GM23338 (cell line): Measurements from ENCODE around the gene ZMYND19. TPM values are rescaled to one million over a fixed set of nuclear protein-coding genes. Genes with fewer than 3 reads are reported as not detected.
"Not testable (repeated sequence)": the region's sequence is repeated elsewhere in the genome, so short reads cannot be mapped to it uniquely, and the experiment has no call there.

ENCODE experiments used
- ATAC-seq: fragments of 200-7000 bp; cut with Tn5 transposase; 3 replicates; pipeline ENCODE4 v1.9.1; 2020
- DNase-seq: peaks from one replicate; pipeline ENCODE4 v3.0.0-alpha.2; 2015; ENCODE audit warnings: low spot score
- H2AFZ ChIP-seq: fragments of 200-600 bp; sonication (generic); 2 replicates; pipeline ENCODE4 v1.8.0; 2016; ENCODE audit warnings: antibody characterized with exemption, mild to moderate bottlenecking, moderate library complexity
- H3F3A ChIP-seq: fragments of 200-600 bp; sonication (generic); replicated peaks from 2 replicates; pipeline ENCODE4 v1.8.0; 2017; ENCODE audit warnings: antibody characterized with exemption, mixed run types, low read depth
- H3K27ac ChIP-seq: fragments of 200-600 bp; sonication (generic); 2 replicates; pipeline ENCODE4 v1.6.1; 2016; ENCODE audit warnings: low read depth
- H3K27me3 ChIP-seq: fragments of 200-600 bp; sonication (generic); 2 replicates; pipeline ENCODE4 v1.8.0; 2016; ENCODE audit warnings: mild to moderate bottlenecking, mixed run types, moderate library complexity; ENCODE audit not compliant: insufficient read depth
- H3K36me3 ChIP-seq: fragments of 200-600 bp; sonication (generic); 2 replicates; pipeline ENCODE4 v1.8.0; 2016; ENCODE audit warnings: mild to moderate bottlenecking; ENCODE audit not compliant: insufficient read depth
- H3K4me1 ChIP-seq: fragments of 200-600 bp; sonication (generic); 2 replicates; pipeline ENCODE4 v1.8.0; 2016; ENCODE audit warnings: mild to moderate bottlenecking, moderate library complexity; ENCODE audit not compliant: insufficient read depth
- H3K4me2 ChIP-seq: fragments of 200-600 bp; sonication (generic); 2 replicates; pipeline ENCODE4 v1.7.1; 2017; ENCODE audit warnings: mixed run types
- H3K4me3 ChIP-seq: fragments of 200-600 bp; sonication (generic); 2 replicates; pipeline ENCODE4 v1.6.1; 2016; ENCODE audit warnings: mixed run types
- H3K79me2 ChIP-seq: fragments of 200-600 bp; sonication (generic); replicated peaks from 2 replicates; pipeline ENCODE4 v1.8.0; 2017; ENCODE audit warnings: mild to moderate bottlenecking; ENCODE audit not compliant: insufficient read depth
- H3K9me2 ChIP-seq: fragments of 200-600 bp; sonication (generic); 2 replicates; pipeline ENCODE4 v1.8.0; 2017; ENCODE audit not compliant: insufficient read depth
- H4K20me1 ChIP-seq: fragments of 200-600 bp; sonication (generic); replicated peaks from 2 replicates; pipeline ENCODE4 v1.8.0; 2017; ENCODE audit warnings: mild to moderate bottlenecking; ENCODE audit not compliant: insufficient read depth
- H3K27ac Mint-ChIP-seq: 2 replicates; pipeline ENCODE4 v1.8.0; 2020; ENCODE audit warnings: inconsistent platforms, mild to moderate bottlenecking, moderate library complexity, mixed read lengths
- H3K27me3 Mint-ChIP-seq: 3 replicates; pipeline ENCODE4 v1.8.0; 2022; ENCODE audit warnings: low read depth, mild to moderate bottlenecking, moderate library complexity, mixed read lengths, inconsistent platforms; ENCODE audit not compliant: insufficient read depth, poor library complexity
- H3K36me3 Mint-ChIP-seq: 3 replicates; pipeline ENCODE4 v1.8.0; 2021; ENCODE audit warnings: low read depth, mild to moderate bottlenecking, inconsistent platforms, moderate library complexity, mixed read lengths
- H3K4me1 Mint-ChIP-seq: 3 replicates; pipeline ENCODE4 v1.8.0; 2020; ENCODE audit warnings: mild to moderate bottlenecking, inconsistent platforms, mixed read lengths
- H3K4me3 Mint-ChIP-seq: 3 replicates; pipeline ENCODE4 v1.8.0; 2021; ENCODE audit warnings: moderate library complexity, mild to moderate bottlenecking, inconsistent platforms, mixed read lengths
- H3K9me3 Mint-ChIP-seq: 3 replicates; pipeline ENCODE4 v1.8.0; 2020; ENCODE audit warnings: moderate library complexity, mild to moderate bottlenecking, inconsistent platforms, mixed read lengths
- EZH2 ChIP-seq: fragments of 200-600 bp; sonication (generic); IDR thresholded peaks from one replicate; pipeline ENCODE4 v1.8.0; 2017; ENCODE audit warnings: antibody characterized with exemption, mild to moderate bottlenecking, low read depth; ENCODE audit not compliant: unreplicated experiment
- JUNB ChIP-seq: IDR thresholded peaks from one replicate; pipeline ENCODE4 v1.6.1; 2016; ENCODE audit warnings: antibody characterized with exemption; ENCODE audit not compliant: unreplicated experiment
- NANOG ChIP-seq: IDR thresholded peaks from 2 replicates; pipeline ENCODE4 v1.6.1; 2016; ENCODE audit warnings: antibody characterized with exemption, borderline replicate concordance
- ZNF114 ChIP-seq: fragments of 250-450 bp; sonication (Bioruptor Pico); IDR thresholded peaks from 2 replicates; pipeline ENCODE4 v1.5.0; 2020; ENCODE audit warnings: mild to moderate bottlenecking, moderate library complexity
- polyA plus RNA-seq: library from polyadenylated mRNA; unstranded; fragments of >200 nt; fragmentation: Nextera tagmentation; extraction: Ambion mirVana; gene quantifications from 2 replicates; pipeline ENCODE4 v1.2.1, GENCODE V29; 2016
- total RNA-seq: library from RNA; depleted of rRNA; stranded (reverse); fragments of >200 nt; shearing (Covaris generic); gene quantifications from 2 replicates; pipeline ENCODE4 v1.2.3, GENCODE V29; 2014
- TF ChIP-seq, protein P1 (sequence below): fragments of 250-450 bp; sonication (Bioruptor Pico); IDR thresholded peaks from 2 replicates; pipeline ENCODE4 v1.5.0; 2020; ENCODE audit warnings: mild to moderate bottlenecking, moderate library complexity

Gene ZMYND19
- total and polyA plus RNA-seq, 2 experiments from 2014 or later = 25.8 to 58.5 TPM

DNA sequence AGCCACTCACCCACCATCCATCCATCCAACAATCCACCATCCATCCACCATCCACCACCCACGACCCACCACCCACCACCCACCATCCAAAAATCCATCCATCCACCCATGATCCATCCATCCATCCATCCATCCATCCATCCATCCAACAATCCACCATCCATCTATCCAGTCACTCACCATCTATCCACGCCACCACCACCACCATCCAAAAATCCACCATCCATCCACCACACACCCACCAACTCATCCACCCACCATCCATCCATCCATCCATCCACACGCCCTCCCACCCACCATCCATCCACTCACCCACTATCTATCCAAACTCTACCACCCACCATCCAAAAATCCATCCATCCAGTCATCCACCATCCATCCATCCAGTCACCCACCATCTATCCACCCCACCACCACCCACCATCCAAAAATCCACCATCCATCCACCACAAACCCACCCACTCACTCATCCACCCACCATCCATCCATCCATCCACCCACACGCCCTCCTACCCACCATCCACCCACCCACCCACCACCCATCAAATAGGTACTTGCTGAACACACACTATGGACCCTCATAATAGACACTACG, 20.6 kb downstream of the ZMYND19 start (continued):
- TF ChIP-seq, protein P1, sequence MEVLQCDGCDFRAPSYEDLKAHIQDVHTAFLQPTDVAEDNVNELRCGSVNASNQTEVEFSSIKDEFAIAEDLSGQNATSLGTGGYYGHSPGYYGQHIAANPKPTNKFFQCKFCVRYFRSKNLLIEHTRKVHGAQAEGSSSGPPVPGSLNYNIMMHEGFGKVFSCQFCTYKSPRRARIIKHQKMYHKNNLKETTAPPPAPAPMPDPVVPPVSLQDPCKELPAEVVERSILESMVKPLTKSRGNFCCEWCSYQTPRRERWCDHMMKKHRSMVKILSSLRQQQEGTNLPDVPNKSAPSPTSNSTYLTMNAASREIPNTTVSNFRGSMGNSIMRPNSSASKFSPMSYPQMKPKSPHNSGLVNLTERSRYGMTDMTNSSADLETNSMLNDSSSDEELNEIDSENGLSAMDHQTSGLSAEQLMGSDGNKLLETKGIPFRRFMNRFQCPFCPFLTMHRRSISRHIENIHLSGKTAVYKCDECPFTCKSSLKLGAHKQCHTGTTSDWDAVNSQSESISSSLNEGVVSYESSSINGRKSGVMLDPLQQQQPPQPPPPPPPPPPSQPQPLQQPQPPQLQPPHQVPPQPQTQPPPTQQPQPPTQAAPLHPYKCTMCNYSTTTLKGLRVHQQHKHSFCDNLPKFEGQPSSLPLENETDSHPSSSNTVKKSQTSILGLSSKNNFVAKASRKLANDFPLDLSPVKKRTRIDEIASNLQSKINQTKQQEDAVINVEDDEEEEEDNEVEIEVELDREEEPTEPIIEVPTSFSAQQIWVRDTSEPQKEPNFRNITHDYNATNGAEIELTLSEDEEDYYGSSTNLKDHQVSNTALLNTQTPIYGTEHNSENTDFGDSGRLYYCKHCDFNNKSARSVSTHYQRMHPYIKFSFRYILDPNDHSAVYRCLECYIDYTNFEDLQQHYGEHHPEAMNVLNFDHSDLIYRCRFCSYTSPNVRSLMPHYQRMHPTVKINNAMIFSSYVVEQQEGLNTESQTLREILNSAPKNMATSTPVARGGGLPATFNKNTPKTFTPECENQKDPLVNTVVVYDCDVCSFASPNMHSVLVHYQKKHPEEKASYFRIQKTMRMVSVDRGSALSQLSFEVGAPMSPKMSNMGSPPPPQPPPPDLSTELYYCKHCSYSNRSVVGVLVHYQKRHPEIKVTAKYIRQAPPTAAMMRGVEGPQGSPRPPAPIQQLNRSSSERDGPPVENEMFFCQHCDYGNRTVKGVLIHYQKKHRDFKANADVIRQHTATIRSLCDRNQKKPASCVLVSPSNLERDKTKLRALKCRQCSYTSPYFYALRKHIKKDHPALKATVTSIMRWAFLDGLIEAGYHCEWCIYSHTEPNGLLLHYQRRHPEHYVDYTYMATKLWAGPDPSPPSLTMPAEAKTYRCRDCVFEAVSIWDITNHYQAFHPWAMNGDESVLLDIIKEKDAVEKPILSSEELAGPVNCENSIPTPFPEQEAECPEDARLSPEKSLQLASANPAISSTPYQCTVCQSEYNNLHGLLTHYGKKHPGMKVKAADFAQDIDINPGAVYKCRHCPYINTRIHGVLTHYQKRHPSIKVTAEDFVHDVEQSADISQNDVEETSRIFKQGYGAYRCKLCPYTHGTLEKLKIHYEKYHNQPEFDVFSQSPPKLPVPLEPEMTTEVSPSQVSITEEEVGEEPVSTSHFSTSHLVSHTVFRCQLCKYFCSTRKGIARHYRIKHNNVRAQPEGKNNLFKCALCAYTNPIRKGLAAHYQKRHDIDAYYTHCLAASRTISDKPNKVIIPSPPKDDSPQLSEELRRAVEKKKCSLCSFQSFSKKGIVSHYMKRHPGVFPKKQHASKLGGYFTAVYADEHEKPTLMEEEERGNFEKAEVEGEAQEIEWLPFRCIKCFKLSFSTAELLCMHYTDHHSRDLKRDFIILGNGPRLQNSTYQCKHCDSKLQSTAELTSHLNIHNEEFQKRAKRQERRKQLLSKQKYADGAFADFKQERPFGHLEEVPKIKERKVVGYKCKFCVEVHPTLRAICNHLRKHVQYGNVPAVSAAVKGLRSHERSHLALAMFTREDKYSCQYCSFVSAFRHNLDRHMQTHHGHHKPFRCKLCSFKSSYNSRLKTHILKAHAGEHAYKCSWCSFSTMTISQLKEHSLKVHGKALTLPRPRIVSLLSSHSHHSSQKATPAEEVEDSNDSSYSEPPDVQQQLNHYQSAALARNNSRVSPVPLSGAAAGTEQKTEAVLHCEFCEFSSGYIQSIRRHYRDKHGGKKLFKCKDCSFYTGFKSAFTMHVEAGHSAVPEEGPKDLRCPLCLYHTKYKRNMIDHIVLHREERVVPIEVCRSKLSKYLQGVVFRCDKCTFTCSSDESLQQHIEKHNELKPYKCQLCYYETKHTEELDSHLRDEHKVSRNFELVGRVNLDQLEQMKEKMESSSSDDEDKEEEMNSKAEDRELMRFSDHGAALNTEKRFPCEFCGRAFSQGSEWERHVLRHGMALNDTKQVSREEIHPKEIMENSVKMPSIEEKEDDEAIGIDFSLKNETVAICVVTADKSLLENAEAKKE (CRISPR knock-in tag) = no peak
- TF ChIP-seq ZNF114 (CRISPR knock-in tag) (no peak), JUNB (no peak), NANOG (no peak), EZH2 (no peak)

DNA sequence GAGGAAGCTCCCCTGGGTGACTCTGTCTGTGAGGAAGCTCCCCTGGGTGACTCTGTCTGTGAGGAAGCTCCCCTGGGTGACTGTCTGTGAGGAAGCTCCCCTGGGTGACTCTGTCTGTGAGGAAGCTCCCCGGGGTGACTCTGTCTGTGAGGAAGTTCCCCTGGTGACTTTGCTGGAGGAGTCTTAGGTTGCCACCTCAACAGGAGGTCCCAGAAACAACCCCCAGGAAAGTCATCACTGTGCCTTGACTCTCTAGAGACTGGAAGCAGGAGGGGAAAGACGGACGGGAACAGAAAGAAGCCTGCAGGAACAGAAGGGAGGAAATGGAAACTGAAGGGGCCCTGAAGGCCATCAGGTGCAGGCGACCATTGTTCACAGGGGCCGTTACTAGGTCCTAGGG, 21.9 kb downstream of the ZMYND19 start:
- H3K27me3 Mint-ChIP-seq, H3K9me2 ChIP-seq, DNase-seq, H3K4me1 ChIP-seq, H3K9me3 Mint-ChIP-seq, H3K27ac ChIP-seq, H3K27me3 ChIP-seq, H3K4me2 ChIP-seq, H3F3A ChIP-seq, ATAC-seq, H3K4me1 Mint-ChIP-seq, H3K79me2 ChIP-seq, H2AFZ ChIP-seq, H3K27ac Mint-ChIP-seq, H3K4me3 Mint-ChIP-seq, H3K4me3 ChIP-seq: not testable (repeated sequence)
- H3K36me3 Mint-ChIP-seq = peaks cover 49% of the 10 kb centered on the region
- Histone ChIP-seq H4K20me1 (peaks cover 12% of the 10 kb centered on the region), H3K36me3 (peaks cover 15% of the 10 kb centered on the region)
